Measurements from ENCODE around the gene NALCN. TPM values are rescaled to one million over a fixed set of nuclear protein-coding genes. Genes with fewer than 3 reads are reported as not detected.

NALCN gene
- total and polyA plus RNA-seq, 7 donors = 0.04 to 0.49 (median 0.21) TPM; not detected in 1

DNA sequence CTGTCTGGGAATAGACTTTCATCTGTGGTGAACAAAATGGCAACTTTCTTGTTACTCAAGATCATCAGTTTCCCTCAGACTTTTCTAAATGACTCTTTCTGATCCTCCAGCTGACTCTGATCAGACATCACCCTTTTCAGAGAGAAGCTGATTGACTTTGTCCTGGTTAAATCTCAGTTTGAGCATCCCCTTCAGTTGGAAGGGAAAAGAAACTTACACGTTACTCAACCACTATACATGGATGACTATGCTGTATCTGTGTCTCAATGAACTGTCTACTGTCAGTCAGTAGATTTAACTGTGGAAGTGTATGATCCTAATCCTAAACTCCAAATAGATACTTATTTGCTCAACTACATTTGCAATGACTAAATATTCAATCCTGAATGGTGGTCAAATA lies 118.5 kb downstream of the NALCN start:
- DNase-seq = no peak
- no peak for ATAC-seq
- Histone ChIP-seq H3K4me3 (no peak overlapping the region), H3K4me1 (no peaks in the 10 kb centered on the region), H3K36me3 (ENCODE audit: insufficient read depth in 1 of 2, low read depth in 1 of 2) (no peaks in the 10 kb centered on the region), H3K27ac (no peak overlapping the region), H3K9me3 (no peaks in the 10 kb centered on the region), H3K27me3 (ENCODE audit: insufficient read depth in 3 of 3, low read length in 2 of 3) (no peaks in the 10 kb centered on the region)
- 91 to 100% (median 98%) methylated on average over 1 of the region's 1 CpG for WGBS, 3 donors
- intact Hi-C loops (cut with DNase I) = no loop called here
- TF ChIP-seq, protein P1, sequence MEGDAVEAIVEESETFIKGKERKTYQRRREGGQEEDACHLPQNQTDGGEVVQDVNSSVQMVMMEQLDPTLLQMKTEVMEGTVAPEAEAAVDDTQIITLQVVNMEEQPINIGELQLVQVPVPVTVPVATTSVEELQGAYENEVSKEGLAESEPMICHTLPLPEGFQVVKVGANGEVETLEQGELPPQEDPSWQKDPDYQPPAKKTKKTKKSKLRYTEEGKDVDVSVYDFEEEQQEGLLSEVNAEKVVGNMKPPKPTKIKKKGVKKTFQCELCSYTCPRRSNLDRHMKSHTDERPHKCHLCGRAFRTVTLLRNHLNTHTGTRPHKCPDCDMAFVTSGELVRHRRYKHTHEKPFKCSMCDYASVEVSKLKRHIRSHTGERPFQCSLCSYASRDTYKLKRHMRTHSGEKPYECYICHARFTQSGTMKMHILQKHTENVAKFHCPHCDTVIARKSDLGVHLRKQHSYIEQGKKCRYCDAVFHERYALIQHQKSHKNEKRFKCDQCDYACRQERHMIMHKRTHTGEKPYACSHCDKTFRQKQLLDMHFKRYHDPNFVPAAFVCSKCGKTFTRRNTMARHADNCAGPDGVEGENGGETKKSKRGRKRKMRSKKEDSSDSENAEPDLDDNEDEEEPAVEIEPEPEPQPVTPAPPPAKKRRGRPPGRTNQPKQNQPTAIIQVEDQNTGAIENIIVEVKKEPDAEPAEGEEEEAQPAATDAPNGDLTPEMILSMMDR (IDR thresholded peaks at IDR 0.05) = no peak

GRCh38 chr13:101292711-101293110 lies 123.6 kb downstream of the NALCN start:
- DNase-seq = no peak
- no peaks in the 10 kb centered on the region for H3K4me1 ChIP-seq
- ATAC-seq = no peak
- H3K4me3 ChIP-seq = no peak overlapping the region
- TF ChIP-seq, protein P1 (IDR thresholded peaks at IDR 0.05) = no peak
- intact Hi-C loops (cut with DNase I) = no loop called here
- WGBS, 3 donors = 86 to 90% (median 86%) methylated on average over 1 of the region's 1 CpG
- no peaks in the 10 kb centered on the region for H3K9me3 ChIP-seq
- no peaks in the 10 kb centered on the region for H3K27me3 ChIP-seq (ENCODE audit: insufficient read depth in 3 of 3, low read length in 2 of 3)
- no peak overlapping the region for H3K27ac ChIP-seq
- H3K36me3 ChIP-seq (ENCODE audit: insufficient read depth in 1 of 2, low read depth in 1 of 2) = no peaks in the 10 kb centered on the region

GRCh38 chr13:101291646-101292515 lies 124.4 kb downstream of the NALCN start:
- no peaks in the 10 kb centered on the region for H3K9me3 ChIP-seq
- DNase-seq = no peak
- WGBS, 3 donors = 78 to 83% (median 81%) methylated on average over 10 of the region's 10 CpGs
- H3K27me3 ChIP-seq (ENCODE audit: insufficient read depth in 3 of 3, low read length in 2 of 3) = no peaks in the 10 kb centered on the region
- TF ChIP-seq, protein P1 (IDR thresholded peaks at IDR 0.05) = no peak
- ATAC-seq = no peak
- no peak overlapping the region for H3K4me3 ChIP-seq
- no peaks in the 10 kb centered on the region for H3K4me1 ChIP-seq
- no peaks in the 10 kb centered on the region for H3K36me3 ChIP-seq (ENCODE audit: insufficient read depth in 1 of 2, low read depth in 1 of 2)
- no peak overlapping the region for H3K27ac ChIP-seq
- intact Hi-C loops (cut with DNase I) = no loop called here

GRCh38 chr13:101291206-101291605 lies 125.1 kb downstream of the NALCN start:
- TF ChIP-seq, protein P1 (IDR thresholded peaks at IDR 0.05) = no peak
- Histone ChIP-seq H3K27me3 (ENCODE audit: insufficient read depth in 3 of 3, low read length in 2 of 3) (no peaks in the 10 kb centered on the region), H3K9me3 (no peaks in the 10 kb centered on the region), H3K27ac (no peak overlapping the region), H3K4me3 (no peak overlapping the region), H3K4me1 (no peaks in the 10 kb centered on the region), H3K36me3 (ENCODE audit: insufficient read depth in 1 of 2, low read depth in 1 of 2) (no peaks in the 10 kb centered on the region)
- 77 to 85% (median 77%) methylated on average over 2 of the region's 2 CpGs for WGBS, 3 donors
- ATAC-seq (no peak), DNase-seq (no peak)
- intact Hi-C loops (cut with DNase I) = no loop called here
